OCI-LY3 (cell line): Measurements from ENCODE around the gene SPDEF.

Experiments
- EZH2phosphoT487 ChIP-seq: fragments of 200-600 bp; shearing (Covaris generic); IDR thresholded peaks from 2 replicates; pipeline ENCODE4 v1.6.1; 2018; ENCODE audit warnings: antibody characterized with exemption, mixed run types, low read depth
- TF ChIP-seq, protein P1 (sequence below): fragments of 200-600, 300-600 bp; sonication (generic); IDR thresholded peaks from 2 replicates; pipeline ENCODE4 v1.5.1; 2014; ENCODE audit warnings: antibody characterized with exemption, low read length, low read depth

DNA sequence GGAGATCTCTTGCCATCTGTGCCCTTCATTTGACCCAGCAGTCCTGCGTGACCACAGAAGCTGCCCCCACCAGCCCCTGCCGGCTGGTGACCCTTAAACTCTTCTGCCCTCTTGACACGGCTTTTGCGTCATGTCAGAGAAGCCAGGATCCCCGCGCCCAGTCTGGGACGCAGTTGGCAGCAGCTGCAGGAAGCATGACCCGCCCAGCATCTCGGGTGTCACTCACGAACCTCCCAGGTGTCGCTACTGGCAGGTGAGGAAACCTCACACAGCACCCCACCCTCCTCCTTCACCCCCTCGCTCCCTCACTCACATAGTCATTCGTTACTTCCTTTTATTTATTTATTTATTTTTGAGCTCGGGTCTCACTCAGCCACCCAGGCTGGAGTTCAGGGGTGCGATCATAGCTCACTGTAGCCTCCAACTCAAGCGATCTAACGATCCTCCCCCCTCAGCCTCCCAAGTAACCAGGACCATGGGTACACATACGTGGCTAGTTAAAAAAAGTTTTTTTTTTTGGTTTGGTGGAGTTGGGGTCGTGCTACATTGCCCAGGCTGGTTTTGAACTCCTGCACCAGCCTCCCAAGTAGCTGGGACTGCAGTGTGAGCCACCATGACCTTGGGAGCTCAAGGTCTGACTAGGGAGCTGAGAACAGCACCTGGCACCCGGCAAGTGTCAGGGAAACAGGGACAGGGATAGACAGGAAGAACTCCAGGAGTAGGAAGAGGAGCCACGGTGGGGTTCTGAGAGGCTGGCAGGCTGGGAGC is 14.1 kb upstream of the SPDEF start:
- no peak for TF ChIP-seq EZH2phosphoT487
- TF ChIP-seq, protein P1, sequence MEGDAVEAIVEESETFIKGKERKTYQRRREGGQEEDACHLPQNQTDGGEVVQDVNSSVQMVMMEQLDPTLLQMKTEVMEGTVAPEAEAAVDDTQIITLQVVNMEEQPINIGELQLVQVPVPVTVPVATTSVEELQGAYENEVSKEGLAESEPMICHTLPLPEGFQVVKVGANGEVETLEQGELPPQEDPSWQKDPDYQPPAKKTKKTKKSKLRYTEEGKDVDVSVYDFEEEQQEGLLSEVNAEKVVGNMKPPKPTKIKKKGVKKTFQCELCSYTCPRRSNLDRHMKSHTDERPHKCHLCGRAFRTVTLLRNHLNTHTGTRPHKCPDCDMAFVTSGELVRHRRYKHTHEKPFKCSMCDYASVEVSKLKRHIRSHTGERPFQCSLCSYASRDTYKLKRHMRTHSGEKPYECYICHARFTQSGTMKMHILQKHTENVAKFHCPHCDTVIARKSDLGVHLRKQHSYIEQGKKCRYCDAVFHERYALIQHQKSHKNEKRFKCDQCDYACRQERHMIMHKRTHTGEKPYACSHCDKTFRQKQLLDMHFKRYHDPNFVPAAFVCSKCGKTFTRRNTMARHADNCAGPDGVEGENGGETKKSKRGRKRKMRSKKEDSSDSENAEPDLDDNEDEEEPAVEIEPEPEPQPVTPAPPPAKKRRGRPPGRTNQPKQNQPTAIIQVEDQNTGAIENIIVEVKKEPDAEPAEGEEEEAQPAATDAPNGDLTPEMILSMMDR = no peak
